ENCODE data around the gene NOP16. TPM values are rescaled to one million over a fixed set of nuclear protein-coding genes. Genes with fewer than 3 reads are reported as not detected.

The NOP16 gene
- total RNA-seq, 2 experiments from 2014 or later, result 29.1 to 34.0 TPM

DNA sequence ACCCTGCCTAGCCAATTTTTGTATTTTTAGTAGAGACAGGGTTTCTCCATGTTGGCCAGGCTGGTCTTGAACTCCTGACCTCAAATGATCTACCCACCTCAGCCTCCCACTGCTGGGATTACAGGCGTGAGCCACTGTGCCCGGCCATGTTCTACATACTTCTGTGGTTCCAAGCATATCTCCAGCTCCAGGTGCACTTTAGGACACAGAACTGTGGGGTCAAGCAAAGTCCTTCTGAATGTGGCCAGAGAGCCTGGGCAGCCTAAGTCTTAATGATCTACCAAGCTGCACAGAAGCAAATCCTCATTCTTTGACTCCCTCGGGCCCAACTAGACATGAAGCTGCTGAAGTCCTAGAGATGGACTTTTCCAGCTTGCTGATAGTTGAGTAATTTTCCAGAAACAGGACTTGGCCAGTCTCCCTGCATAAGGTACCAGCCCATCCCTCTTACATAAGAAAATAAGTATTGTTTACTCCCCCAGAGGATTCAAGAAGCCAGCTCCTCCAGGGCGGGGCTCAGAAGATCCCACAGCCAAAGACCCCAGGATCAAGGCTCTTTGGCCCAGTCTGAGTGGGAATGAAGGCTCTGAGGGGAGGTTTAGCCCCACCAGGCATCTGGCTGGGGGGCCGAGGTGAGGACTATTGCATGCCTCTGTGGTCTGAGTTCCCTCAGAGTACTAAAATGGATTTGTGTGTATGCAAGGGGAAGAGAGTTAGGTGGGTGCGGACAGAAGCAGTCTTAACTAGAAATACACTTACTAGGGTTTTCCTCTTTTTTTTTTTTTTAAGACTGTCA, 19.3 kb upstream of the NOP16 start:
- Mint-ChIP-seq H3K27me3 (no peaks in the 10 kb centered on the region), H3K4me1 (peaks cover 4% of the 10 kb centered on the region), H3K36me3 (ENCODE audit: low read depth) (peaks cover 5% of the 10 kb centered on the region), H3K9me3 (no peaks in the 10 kb centered on the region), H3K27ac (no peak overlapping the region), H3K4me3 (no peak overlapping the region)
- CTCF ChIA-PET, result interaction anchor here (0.8 to 3.1 kb wide), 3 partner anchors 9 to 193 kb away, joined by 3 to 26 read pairs (median 3); partner anchors contain the start of genes CLTB and FAF2
- POLR2A ChIA-PET, result no interaction called here
- DNase-seq, result no peak

DNA sequence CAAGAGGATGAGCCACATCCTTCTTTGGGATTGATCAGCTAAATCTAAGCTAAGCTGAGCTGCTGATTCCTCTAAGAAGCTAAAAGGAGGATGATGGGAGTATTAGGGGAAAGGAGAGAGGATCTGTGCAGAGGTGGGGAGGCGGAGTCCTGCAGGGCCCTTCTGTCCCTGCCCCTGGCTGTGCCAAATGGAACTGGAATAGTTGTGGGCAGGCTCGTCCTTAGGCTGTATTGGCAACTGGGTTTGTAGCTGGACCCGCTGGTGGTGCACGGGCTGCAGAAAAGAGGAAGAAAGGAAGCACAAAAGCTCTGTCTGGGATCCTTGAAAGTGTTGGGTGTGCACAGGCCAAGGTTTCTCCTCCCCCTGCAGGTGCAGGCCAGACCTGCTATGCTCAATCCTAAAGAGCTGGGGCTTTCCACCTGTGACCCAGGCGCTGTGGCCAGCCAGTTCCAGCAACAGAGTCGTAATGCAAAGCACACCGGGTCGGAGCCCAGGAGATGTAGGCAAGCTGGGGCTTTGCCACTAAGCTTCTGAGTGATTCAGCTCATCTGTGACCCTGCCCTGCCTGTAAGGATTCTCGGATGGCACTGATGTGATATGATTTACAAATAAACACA, 18.1 kb upstream of the NOP16 start:
- peaks cover 2% of the 10 kb centered on the region for H3K4me1 Mint-ChIP-seq
- H3K36me3 Mint-ChIP-seq (ENCODE audit: low read depth), result peaks cover 5% of the 10 kb centered on the region
- ChIA-PET POLR2A (interaction anchor here (0.6 kb wide), 1 partner anchor 112 kb away, joined by 3 read pairs; no protein-coding TSS in a partner anchor), CTCF (interaction anchor here (0.9 to 3.1 kb wide), 5 partner anchors 10 to 194 kb away, joined by 3 to 26 read pairs (median 3); partner anchors contain the start of gene CLTB)
- H3K4me3 Mint-ChIP-seq, result no peak overlapping the region
- H3K27ac Mint-ChIP-seq, result no peak overlapping the region
- DNase-seq, result no peak
- H3K27me3 Mint-ChIP-seq, result no peaks in the 10 kb centered on the region
- no peaks in the 10 kb centered on the region for H3K9me3 Mint-ChIP-seq

DNA sequence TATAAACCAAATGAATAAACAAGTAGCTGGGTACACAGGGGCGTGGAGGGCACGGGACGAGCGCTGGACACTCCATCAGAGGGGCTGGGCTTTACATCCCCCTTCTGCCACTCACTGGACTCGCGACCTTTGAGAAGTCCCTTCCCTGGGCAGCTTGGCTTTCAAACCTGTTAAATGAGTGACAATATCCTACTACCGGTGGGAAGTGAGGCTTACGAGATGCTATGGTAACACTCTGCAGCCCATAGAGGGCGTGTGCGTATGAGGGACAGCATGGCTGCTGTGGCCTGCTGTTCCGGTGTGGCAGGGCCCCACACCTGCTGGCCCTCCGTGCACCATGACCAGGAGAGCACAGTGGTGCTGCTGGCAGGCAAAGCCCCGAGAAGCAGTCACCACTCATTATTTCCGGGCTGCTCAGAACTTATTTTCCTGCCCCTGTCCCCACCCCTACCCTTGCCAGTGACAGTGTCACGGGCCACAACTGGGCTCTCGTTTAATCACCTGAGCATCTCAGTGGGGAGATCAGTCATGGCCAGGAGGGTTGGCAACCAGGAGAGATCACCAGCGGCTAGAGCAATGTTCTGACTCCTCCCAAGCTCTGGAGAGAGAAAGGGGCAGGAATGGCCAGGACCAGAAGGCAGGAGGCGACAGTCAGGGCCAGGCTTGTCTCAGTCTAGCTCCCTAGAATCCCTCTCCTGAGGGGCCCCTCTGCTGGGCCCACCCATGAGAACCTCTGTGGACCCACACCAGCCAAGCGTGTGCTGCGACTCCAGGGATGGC, 17.4 kb upstream of the NOP16 start:
- CTCF ChIA-PET, result interaction anchor here (0.9 to 3.1 kb wide), 6 partner anchors 11 to 195 kb away, joined by 3 to 26 read pairs (median 4); partner anchors contain the start of gene CLTB
- no peaks in the 10 kb centered on the region for H3K4me1 Mint-ChIP-seq
- H3K27ac Mint-ChIP-seq, result no peak overlapping the region
- no peaks in the 10 kb centered on the region for H3K9me3 Mint-ChIP-seq
- peaks cover 5% of the 10 kb centered on the region for H3K36me3 Mint-ChIP-seq (ENCODE audit: low read depth)
- DNase-seq, result no peak
- POLR2A ChIA-PET, result interaction anchor here (0.6 to 0.8 kb wide), 2 partner anchors 9 to 113 kb away, joined by 3 to 5 read pairs; no protein-coding TSS in a partner anchor
- H3K4me3 Mint-ChIP-seq, result no peak overlapping the region
- H3K27me3 Mint-ChIP-seq, result no peaks in the 10 kb centered on the region

DNA sequence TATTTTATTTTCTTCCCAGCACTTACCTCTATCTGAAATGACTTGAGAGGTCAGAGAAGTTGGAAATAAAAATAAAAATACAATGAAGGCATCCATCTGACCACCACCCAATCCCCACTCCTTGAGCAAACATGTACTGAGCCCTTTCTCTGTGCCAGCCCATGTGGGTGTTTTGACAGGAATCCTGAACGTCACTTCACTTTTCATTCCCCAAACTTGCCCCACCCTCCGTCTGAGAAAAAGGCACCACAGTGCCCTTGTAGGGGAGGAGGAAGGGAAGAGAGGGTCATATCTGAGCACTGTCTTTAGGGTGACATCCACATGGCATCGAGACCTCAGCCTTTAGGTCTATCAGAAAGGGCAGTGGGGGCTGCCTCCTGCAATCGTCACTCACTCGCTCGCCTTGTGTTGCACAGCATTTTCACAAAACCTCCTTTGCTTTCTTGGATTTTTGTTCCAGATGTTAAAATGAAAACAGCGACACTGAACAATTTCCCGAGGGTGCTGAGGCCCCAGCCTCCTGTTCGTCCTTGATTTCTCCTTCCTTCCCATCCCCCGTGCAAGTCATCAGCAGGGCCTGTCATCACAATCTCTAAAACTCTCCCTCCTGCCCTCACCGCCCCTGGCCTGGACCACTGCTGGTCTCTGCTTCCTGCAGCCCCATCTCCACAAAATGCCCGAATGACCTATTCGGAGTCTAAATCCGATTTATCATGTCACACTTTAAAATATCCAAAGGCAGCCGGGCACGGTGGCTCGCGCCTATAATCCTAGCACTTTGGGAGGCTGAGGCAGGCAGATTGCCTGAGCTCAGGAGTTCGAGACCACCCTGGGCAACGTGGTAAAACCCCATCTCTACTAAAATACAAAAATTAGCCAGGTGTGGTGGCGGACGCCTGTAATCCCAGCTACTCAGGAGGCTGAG, 13.1 kb upstream of the NOP16 start:
- no peak overlapping the region for H3K4me3 Mint-ChIP-seq
- H3K4me1 Mint-ChIP-seq, result no peaks in the 10 kb centered on the region
- CTCF ChIA-PET, result interaction anchor here (0.7 kb wide), 1 partner anchor 41 kb away, joined by 4 read pairs; no protein-coding TSS in a partner anchor

DNA sequence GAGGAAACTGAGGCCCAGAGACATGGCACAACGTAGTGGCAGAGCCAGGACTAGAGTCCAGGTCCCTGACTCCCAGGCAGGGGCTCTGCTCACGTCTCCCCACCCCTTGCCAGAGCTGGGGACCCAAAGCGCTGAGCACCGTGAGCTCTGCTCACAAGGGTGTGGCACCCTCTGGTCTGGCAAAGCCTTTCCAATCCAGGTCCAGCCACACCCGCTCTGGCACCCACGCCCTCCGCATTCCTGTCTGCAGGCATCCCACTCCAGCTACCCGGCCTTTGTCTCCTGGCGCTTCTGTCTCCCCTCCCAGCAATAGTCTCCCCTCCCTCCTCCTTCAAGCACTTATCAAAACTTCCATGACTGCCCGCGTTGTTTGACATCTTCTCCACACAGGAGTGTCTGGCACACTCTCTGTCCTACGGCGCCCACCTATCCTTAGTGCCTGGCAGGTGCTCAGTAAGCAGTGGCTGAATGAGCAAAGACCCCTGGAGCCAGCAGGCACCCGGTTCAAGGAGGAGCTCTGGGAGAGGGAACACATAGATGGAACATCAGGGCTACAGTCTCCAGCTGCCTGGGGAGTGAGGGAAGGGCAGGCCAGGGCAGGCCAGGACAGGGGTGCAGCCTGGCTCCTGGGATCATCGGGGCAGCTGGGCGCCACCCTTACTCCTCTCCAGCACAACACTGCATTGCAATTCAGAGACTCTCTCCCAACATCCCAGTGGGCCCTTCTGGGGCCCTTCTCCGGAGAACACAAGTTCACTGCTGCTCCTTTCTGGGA, 12.2 kb upstream of the NOP16 start:
- Mint-ChIP-seq H3K4me1 (no peaks in the 10 kb centered on the region), H3K36me3 (ENCODE audit: low read depth) (peaks cover 4% of the 10 kb centered on the region), H3K27ac (no peak overlapping the region), H3K9me3 (no peaks in the 10 kb centered on the region), H3K27me3 (no peaks in the 10 kb centered on the region), H3K4me3 (no peak overlapping the region)
- no peak for DNase-seq
- CTCF ChIA-PET, result no interaction called here
- POLR2A ChIA-PET, result no interaction called here

More for the DNA sequence above, 13.1 kb upstream of the NOP16 start:
- no peaks in the 10 kb centered on the region for H3K27me3 Mint-ChIP-seq
- H3K27ac Mint-ChIP-seq, result peak overlapping the region; percentile 63
- POLR2A ChIA-PET, result no interaction called here
- peaks cover 4% of the 10 kb centered on the region for H3K36me3 Mint-ChIP-seq (ENCODE audit: low read depth)
- no peak for DNase-seq
- H3K9me3 Mint-ChIP-seq, result no peaks in the 10 kb centered on the region

GRCh38 chr5:176397736-176398420, 9.5 kb upstream of the NOP16 start:
- ChIA-PET CTCF (no interaction called here), POLR2A (no interaction called here)
- H3K9me3 Mint-ChIP-seq, result no peaks in the 10 kb centered on the region
- no peaks in the 10 kb centered on the region for H3K4me1 Mint-ChIP-seq
- no peaks in the 10 kb centered on the region for H3K27me3 Mint-ChIP-seq
- H3K36me3 Mint-ChIP-seq (ENCODE audit: low read depth), result peaks cover 4% of the 10 kb centered on the region
- no peak overlapping the region for H3K27ac Mint-ChIP-seq
- H3K4me3 Mint-ChIP-seq, result no peak overlapping the region
- DNase-seq, result no peak

- POLR2A ChIA-PET, result no interaction called here
- CTCF ChIA-PET, result no interaction called here
- no peak overlapping the region for H3K27ac Mint-ChIP-seq
- H3K4me1 Mint-ChIP-seq, result peaks cover 4% of the 10 kb centered on the region
- no peak for DNase-seq
- H3K9me3 Mint-ChIP-seq, result no peaks in the 10 kb centered on the region
- H3K36me3 Mint-ChIP-seq (ENCODE audit: low read depth), result peaks cover 9% of the 10 kb centered on the region
- no peaks in the 10 kb centered on the region for H3K27me3 Mint-ChIP-seq
- no peak overlapping the region for H3K4me3 Mint-ChIP-seq
Measured at GRCh38 chr5:176396330-176396729, 7.9 kb upstream of the NOP16 start.

GRCh38 chr5:176394881-176395675, 6.7 kb upstream of the NOP16 start:
- ChIA-PET POLR2A (interaction anchor here (0.6 kb wide), 1 partner anchor 1707 kb away, joined by 3 read pairs; no protein-coding TSS in a partner anchor), CTCF (interaction anchor here (1.0 kb wide), 2 partner anchors 34 to 54 kb away, joined by 3 read pairs; partner anchors contain the start of gene FAF2)
- Mint-ChIP-seq H3K4me1 (peaks cover 8% of the 10 kb centered on the region), H3K4me3 (no peak overlapping the region), H3K9me3 (no peaks in the 10 kb centered on the region), H3K27ac (peak overlapping the region; percentile 60), H3K27me3 (no peaks in the 10 kb centered on the region), H3K36me3 (ENCODE audit: low read depth) (peaks cover 21% of the 10 kb centered on the region)
- no peak for DNase-seq

DNA sequence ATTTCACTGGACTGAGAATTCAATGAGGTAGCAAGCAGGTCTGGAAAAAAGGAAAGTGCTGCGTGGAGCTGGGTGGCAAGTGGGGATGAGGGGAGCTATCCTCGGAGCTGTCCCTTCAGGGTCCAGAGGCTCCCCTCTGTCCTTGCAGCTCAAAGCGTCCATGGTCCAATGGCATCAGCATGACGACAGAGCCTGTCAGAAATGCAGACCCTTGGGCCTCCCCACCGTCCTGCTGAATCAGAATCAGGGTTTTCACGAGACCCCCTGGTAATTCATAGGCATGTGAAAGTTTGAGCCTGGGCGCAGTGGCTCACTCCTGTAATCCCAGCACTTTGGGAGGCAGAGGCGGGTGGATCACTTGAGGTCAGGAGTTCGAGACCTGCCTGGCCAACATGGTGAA, 5.7 kb upstream of the NOP16 start:
- POLR2A ChIA-PET, result no interaction called here
- Mint-ChIP-seq H3K36me3 (ENCODE audit: low read depth) (peaks cover 25% of the 10 kb centered on the region), H3K27ac (no peak overlapping the region), H3K27me3 (no peaks in the 10 kb centered on the region), H3K4me1 (peaks cover 14% of the 10 kb centered on the region), H3K4me3 (no peak overlapping the region), H3K9me3 (no peaks in the 10 kb centered on the region)
- no peak for DNase-seq
- CTCF ChIA-PET, result interaction anchor here (1.0 to 2.1 kb wide), 2 partner anchors 12 to 54 kb away, joined by 3 to 8 read pairs; partner anchors contain the start of gene FAF2

DNA sequence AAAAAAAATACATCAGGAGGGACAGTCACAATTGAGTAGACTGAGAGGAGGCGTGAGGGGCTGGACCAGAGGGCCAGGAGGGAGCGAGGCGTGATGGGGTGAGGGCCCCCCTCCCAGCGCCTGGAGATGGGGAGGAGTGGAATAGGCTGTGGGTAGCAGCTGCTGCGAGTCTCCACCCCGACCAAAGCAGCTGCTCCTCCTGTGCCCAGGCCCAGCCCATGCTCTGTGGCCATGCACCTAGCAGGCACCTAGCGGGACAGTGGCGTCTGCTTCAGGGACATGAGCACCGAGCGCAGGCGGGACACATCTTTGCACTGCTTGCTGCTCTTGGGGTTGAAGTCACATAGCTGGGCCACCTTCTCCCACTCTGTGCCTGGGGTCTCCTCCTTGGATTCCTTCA, 4.1 kb upstream of the NOP16 start:
- Mint-ChIP-seq H3K27ac (no peak overlapping the region), H3K4me1 (peaks cover 18% of the 10 kb centered on the region), H3K36me3 (ENCODE audit: low read depth) (peaks cover 25% of the 10 kb centered on the region), H3K27me3 (no peaks in the 10 kb centered on the region), H3K4me3 (no peak overlapping the region), H3K9me3 (no peaks in the 10 kb centered on the region)
- ChIA-PET POLR2A (no interaction called here), CTCF (interaction anchor here (1.5 to 2.1 kb wide), 2 partner anchors 14 to 55 kb away, joined by 5 to 8 read pairs; no protein-coding TSS in a partner anchor)
- DNase-seq, result no peak
